NOMO-1 (cell line): ENCODE data around the gene LEAP2.

ENCODE experiments used
- DNase-seq, 2 experiments: peaks; one replicate each; lab custom pipeline; 2025; ENCODE audit not compliant: unreplicated experiment in 2 of 2; lab: John Stamatoyannopoulos, UW

LEAP2 gene

DNA sequence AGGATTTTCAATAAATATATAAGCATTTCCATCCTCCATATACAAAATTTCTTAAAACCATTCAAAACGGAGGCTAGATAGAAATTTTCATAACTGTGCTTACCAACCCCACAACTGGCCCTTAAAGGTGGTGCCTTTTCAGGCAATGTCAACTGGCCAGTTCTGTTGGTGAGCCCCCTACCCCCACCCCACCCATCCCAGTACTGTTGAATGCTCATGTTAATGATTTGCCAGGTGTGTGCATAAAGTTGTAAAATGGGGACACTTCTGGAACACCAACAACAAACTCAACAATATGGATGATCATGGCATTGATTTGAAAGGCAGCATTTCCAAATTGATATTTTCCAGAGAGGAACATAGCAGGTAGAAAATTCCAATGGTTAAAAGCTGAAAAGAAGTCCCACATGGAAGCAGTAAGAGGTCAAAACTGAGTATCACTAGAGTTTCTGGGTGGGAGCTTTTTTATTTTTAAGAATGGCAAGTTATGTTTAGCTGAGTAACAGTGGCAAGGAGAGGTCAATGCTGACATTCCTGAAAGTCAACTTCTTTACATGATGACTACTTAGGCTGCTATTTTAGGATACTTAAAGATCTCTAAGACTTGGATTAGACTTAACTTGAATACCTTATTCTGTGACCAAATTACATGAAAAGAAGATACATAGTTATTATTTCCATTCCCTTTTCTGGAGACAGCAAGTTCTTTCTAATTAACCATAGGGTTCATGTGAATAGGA, 2.7 kb downstream of the LEAP2 start:
- no peak for DNase-seq

DNA sequence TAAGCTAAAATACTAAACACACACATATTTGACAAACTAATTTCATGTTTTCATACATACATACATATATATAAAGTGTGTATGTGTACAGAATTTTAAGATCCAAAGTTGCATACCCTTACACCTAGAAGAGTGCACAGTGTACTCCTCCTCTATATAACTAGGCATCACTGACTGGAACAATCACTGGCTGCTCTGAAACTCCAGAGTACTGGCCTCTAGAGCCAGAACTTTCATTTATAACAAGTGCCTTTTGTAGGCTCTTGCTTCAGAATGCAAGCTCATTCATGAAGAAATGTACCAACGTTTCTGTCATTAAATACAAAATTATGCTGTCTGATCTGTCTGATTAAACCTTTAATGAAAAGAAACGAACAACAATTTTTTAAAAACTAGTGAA, 4.0 kb downstream of the LEAP2 start:
- no peak for DNase-seq

DNA sequence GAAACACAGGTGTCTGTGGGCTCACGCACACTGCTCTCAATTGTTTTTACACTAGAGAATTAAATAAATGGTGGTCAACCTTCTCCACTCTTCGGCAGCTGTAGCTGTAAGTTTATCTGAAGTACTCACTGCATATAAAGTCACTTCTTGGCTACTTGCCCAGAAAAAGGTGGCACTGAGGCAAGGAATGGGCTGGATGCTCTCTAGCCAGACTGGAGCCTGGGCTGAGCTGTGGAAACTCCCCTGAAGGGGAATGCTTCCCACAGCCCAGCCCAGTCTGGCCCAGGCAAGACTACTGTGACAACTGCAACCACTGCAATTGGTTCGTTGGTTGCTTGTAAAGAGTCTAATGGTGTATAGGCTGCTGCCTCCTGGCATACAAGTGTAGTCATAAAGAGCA, 4.5 kb downstream of the LEAP2 start:
- DNase-seq = no peak

DNA sequence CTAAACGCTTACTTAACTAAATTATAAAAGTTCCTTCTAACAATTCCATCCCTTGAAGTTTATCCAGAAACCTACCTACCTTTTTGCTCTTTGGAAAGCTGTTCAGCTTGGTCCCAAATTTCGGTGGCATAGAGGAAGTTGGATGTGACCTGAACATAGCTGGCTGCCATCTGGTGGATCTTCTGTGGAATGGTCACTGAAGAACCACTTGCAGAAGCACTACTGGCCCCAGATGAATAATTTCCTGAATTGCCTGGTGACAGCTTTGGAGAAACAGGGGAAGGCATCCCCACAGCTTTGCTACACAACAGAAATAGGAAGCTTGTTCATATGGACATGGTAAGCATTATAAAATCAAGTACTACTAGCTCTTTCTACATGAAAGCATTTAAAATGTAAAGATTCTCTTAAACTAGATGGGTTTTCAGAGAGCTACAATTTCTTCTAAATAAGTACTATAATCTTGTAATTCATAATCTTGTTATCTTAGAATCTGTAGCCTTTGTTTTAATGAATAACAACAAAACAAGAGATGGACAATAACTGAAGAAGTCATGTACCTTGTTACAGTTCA, 9.9 kb downstream of the LEAP2 start:
- peak; percentile 41 to 84 for DNase-seq

DNA sequence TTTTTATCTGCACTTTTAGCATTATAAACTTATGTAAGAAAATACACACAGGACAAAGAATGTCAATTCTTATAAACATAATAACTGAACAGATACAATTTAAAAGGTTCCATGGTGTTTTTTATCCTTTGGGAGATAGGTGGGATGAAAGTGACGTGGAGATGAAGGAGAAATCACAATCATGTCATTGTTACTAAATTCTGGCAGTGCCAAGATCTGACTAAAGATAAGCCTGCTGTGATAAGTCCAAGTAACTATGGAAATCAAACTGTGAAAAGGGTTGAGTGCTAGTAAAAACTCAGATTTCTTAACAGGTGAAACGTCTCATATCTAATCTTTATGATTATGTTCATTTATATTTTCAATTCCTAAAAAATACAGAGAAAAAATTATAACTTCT, 11.1 kb downstream of the LEAP2 start:
- no peak for DNase-seq

DNA sequence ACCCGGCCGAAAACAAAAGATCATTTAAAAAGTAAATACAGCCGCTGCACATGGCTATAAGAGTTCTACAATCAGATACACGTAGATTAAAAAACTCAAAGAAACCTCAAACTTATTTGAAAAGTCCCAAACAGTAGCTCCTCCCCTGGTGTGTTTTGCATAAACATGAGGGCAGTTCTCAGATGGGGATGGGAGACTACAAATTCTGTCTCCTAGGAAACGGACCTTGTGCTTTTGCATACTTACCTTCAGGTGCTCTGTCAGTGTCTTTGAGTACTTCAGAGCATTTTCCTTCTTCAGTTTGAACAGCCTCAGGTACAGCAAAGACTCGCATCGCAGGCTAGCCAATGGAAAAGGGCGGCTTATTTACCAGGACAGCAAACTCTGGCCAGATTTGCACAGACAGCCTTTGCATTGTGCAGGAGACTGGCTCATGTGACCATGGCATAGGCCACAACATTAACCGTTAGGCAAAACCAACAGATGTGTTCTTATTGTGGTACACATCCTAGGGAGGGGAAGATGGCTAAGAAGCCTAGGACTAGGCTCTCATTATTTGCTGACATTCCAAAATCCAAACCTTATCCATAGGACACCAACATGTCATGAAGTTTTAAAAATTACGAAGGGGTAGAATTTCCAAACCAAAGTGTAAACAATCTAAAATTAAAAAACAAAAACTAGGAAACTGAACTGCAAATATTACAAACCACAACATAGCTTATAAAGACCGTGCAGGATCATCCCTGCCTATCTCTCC, 12.8 kb downstream of the LEAP2 start:
- DNase-seq = no peak

DNA sequence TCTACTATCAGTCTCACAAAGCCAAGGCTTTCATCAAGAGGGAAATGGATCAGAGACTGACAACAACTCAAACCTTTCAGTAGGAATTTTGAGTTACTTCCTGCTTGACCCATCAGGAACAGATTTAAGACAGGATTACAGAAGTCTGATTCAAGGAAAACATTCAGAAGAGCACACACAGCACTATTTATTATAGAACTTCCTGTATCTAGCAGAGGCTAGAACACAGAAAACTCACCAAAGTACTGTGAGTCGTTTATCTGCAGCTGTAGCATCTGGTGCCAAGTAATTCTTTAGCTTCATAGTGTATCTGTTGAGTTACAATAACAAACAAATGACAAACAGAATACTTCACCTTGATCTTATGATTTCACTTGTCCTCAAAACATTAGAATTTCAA, 13.8 kb downstream of the LEAP2 start:
- no peak for DNase-seq

DNA sequence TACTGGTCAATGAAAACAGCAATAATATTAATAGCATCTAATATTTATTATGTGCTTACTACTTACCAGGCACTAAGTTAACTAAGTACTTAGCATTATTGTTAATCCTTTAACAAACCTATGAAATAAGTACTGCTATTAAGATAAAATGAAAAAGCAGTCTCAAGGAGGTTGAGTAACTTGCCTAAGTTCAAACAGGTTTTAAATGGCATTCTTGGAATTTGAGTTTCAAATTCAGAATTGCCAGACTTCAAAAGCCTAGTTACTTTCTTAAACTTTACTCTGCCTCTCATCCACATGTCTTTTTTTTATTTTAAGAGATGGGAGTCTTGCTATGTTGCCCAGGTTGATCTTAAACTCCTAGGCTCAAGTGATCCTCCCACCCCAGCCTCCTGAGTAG, 16.0 kb downstream of the LEAP2 start:
- DNase-seq = no peak

DNA sequence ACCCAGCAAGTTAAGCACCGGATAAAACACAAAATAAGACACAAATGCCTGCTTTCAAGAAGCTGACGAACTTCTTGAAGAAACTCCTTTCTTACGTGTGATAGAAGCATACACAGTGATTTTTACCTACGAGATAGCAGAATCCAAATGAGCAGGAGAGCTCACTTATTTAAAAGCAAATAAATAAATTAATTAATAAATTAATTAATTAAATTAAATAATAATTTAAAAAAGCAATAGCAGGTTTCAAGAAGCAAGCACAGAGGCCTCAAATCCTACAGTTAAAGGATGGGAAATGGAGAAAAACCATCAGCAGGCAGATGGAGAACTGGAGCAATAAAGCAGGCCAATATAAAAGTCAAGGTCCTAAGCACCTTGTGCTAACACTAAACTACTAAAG, 17.3 kb downstream of the LEAP2 start:
- DNase-seq = no peak

DNA sequence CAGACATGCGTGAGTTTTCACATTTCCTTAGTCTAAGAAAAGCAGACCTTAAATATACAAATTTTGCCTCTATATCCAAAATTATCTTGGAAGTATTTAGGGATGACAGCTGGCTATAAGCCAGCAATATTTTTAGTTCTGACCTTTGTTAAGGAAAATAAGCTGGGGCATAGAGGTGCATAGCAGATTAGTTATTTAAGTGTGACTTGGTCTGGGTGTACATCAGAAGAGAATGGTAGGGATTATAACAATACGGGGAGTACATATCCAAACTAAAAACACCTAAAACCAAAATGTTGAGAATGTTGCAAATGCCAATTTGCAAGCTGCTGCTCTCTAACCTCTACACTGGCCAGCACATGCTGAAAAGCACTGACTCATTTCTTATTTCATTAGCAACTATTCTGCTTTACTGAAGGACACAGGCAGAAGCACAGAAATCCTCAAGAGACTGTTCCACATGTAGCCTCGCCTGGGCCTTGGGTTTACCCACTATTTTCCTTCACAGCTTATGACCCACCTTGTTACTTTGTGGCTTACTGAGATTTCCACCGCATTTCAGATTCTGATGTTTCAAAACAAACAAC, 22.3 kb downstream of the LEAP2 start:
- DNase-seq = no peak

DNA sequence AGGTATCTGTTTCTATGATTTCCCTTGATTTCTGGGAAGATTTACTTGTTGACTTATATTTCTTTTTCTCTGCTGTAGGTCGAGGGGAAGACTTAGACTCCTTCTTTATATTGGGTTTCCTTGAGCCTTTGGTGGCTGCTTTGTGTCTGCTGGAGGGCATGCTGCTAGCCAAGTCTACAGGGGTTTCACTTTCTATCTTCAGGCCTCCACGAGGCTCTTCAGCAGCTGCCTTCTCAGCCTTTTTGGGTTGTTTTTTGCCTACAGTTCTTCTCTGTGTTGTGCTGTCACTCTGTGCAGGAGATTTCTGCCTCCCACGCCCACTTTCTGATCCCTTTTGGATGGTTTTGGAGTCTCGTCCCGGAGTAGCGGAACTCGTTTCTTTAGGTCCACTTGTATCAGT, 23.2 kb downstream of the LEAP2 start:
- DNase-seq = no peak

DNA sequence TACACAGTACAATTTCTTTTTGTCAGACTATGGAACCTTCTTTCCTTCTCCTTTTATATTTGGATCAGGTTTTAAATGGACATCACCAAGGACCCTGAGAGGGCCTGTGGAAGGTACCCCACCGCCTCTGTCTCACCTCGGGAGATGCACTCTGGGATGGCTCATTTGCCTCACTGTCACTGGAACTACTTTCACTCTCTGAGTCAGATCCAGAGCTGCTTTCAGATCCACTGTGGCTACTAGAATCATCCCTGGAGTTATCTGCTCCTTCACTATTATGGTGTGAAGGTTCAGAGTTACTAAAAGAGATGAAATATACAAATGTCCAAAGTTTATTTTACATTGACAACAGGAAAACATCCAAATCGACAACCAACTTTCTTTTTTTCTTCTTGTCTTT, 24.6 kb downstream of the LEAP2 start:
- no peak for DNase-seq

DNA sequence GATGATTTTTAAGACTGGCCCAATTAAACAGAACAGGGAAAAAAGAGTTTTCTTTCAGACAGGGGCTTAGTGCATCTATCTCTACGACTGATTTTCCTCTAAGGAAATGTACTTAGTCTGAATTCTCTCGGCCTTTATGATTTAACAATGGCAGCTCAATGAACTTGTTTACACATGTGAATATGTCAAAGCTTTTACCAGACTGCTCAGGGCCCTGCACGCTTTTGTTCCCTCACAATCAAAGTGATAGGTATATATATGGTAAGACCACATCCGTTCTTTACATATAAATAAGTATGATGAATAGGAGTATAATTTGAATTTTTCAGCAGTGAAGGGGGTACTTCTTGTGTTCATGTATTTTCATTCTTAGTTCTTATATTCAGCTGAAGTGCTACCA, 27.6 kb downstream of the LEAP2 start:
- DNase-seq = no peak

DNA sequence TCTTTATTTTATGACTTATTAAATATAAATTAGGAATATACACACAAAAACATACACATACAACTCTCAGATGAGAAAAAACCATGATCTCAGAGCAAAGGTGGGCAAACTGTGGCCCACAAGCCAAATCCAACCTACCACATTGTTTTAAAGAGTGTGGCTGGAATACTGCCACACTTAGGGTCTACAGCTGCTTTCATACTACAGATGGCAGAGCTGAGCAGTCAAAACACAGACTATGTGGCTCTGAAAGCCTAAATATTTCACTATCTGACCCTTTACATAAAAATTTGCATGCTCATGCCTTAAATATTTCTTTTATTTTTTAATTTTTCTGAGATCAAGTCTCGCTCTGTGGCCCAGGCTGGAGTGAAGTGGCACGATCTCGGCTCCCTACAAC, 28.3 kb downstream of the LEAP2 start:
- no peak for DNase-seq

DNA sequence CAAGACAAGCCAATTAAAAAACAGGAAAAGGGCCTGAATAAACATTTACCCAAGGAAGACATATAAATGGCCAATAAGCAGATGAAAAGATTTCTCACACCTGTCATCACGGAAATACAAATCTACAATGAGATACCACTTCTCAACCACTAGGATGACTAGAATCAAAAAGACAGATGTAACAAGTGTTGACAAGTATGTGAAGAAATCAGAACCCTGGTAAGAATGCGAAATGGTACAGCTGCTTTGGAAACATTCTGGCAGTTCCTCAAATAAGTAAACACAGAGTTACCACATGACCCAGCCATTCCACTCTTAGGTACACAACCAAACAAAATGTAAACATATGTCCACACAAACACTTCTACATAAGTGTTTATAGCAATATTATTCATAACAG, 32.5 kb downstream of the LEAP2 start:
- DNase-seq = no peak

DNA sequence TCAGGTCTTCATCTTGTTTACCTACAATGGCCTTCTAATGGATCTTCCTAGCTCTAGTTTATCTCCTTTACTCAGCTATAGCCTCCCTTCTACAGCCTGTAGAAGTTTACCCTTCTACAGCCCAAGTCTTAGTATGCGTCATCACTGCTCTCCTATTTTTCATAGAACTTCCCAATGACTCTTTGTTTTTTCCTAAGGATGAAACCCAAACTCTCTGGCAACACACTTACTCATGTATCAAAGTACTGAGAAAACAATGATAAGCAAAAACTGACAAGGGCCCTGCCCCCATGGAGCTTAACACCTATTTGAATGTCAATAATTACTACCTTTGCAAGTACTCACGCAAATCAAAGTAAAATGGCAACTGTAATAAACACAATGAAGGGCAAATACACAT, 33.7 kb downstream of the LEAP2 start:
- DNase-seq = no peak

DNA sequence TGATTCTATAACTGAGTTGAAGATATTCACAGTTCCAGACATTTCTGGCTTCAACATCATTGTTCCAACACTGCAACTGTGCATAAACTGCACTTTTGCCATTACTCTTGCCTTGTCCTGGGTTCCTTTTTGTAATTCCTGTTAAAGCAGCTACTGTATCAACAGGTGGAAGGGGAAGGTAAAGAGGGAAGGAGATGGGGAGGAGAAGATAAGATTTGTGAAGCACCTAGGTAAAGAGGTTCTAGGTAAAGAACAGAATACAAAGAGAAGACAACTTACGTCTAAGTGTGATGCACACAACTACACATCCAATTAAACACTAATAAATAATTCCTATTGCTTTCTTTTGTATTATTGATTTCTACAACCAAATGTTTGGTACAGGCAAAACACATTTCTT, 36.2 kb downstream of the LEAP2 start:
- DNase-seq = no peak

DNA sequence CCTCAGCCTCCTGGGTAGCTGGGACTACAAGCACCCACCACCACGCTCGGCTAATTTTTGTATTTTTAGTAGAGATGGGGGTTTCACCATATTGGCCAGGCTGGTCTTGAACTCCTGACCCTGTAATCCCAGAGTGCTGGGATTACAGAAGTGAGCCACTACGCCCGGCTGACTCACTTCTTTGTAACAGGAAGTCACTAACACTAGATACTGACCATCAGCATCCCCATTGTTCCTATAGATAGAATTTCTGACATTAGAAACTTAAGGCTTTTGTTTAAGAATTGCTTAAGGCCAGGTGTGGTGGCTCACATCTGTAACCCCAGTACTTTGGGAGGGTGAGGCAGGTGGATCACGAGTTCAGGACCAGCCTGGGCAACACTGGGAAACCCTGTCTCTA, 42.2 kb downstream of the LEAP2 start:
- DNase-seq = no peak

DNA sequence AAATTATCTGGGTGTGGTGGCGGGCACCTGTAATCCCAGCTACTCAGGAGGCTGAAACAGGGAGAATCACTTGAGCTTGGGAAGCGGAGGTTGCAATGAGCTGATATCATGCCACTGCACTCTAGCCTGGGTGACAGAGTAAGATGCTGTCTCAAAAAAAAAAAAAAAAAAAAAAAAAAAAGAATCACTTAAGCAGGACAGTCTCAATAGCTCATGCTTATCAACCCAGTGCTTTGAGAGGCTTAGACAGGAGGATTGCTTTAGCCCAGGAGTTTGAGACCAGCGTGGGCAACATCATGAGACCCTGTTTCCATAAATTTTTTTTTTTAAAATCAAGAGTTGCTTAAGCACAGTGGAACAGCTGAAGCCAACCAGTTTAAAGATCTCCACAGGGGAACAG, 42.6 kb downstream of the LEAP2 start:
- no peak for DNase-seq
